Chondrocyte (in vitro differentiated cells): ENCODE data around the gene FAM83C. TPM values are rescaled to one million over a fixed set of nuclear protein-coding genes. Genes with fewer than 3 reads are reported as not detected.

Source experiments
- DNase-seq: peaks from one replicate; pipeline ENCODE4 v3.0.0; 2021; ENCODE audit warnings: mixed read lengths, low spot score
- H3K27ac Mint-ChIP-seq: one replicate; pipeline ENCODE4 v1.8.0; 2021; ENCODE audit warnings: mild to moderate bottlenecking, moderate library complexity, mixed read lengths; ENCODE audit not compliant: unreplicated experiment
- H3K27me3 Mint-ChIP-seq: 2 replicates; pipeline ENCODE4 v1.8.0; 2021; ENCODE audit warnings: low read depth, mixed read lengths
- H3K36me3 Mint-ChIP-seq: 2 replicates; pipeline ENCODE4 v1.8.0; 2021; ENCODE audit warnings: low read depth, mixed read lengths
- H3K4me1 Mint-ChIP-seq: 2 replicates; pipeline ENCODE4 v1.8.0; 2021; ENCODE audit warnings: low read depth, mild to moderate bottlenecking, mixed read lengths
- H3K4me3 Mint-ChIP-seq: one replicate; pipeline ENCODE4 v1.8.0; 2021; ENCODE audit warnings: mild to moderate bottlenecking, moderate library complexity, mixed read lengths; ENCODE audit not compliant: unreplicated experiment
- H3K9me3 Mint-ChIP-seq: 2 replicates; pipeline ENCODE4 v1.8.0; 2021; ENCODE audit warnings: low read depth, mixed read lengths
- total RNA-seq: library from RNA; stranded (reverse); gene quantifications from 3 replicates; pipeline ENCODE4 v1.2.1, GENCODE V29; 2021
- TF ChIP-seq, protein P1 (sequence below): fragments of 200-600 bp; sonication (generic); IDR thresholded peaks from 2 replicates; pipeline ENCODE4 v1.5.0; 2021; ENCODE audit warnings: antibody characterized with exemption, mild to moderate bottlenecking, moderate library complexity

The FAM83C gene
- total RNA-seq, 1 donor from 2014 or later = not detected

DNA sequence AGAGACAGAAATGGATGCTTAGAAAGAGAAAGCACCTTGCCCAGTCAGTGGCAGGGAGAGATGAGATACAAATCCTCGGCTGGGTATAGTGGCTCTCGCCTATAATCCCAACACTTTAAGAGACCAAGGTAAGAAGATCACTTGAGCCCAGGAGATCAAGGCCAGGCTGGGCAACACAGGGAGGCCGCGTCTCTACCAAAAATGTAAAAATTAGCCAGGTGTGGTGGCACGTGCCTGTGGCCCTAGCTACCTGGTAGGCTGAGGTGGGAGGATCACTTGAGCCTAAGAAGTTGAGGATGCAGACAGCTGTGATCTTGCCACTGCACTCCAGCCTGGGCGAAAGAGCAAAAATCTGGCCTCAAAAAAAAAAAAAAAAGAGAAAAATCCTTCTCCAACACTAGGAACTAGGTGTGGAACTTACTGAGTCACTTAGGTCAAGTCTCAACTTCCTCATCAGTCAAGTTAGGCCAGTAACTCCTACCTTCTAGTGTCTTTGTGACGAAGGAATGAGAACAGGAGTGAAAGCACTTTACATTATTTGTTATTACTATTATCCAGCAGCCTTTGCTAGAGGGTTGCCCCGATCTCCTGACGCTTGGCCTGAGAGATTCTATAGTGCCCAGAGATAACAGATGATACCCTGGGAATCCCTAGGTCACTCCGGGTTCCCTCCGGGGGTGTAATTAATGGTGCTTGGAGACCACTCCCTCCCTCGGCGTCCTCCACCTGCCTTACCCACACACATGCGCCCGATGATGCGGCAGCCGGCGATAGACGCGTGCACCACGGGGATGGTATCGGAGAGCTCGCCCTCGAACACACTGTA is 8.6 kb downstream of the FAM83C start:
- DNase-seq = no peak
- TF ChIP-seq, protein P1, sequence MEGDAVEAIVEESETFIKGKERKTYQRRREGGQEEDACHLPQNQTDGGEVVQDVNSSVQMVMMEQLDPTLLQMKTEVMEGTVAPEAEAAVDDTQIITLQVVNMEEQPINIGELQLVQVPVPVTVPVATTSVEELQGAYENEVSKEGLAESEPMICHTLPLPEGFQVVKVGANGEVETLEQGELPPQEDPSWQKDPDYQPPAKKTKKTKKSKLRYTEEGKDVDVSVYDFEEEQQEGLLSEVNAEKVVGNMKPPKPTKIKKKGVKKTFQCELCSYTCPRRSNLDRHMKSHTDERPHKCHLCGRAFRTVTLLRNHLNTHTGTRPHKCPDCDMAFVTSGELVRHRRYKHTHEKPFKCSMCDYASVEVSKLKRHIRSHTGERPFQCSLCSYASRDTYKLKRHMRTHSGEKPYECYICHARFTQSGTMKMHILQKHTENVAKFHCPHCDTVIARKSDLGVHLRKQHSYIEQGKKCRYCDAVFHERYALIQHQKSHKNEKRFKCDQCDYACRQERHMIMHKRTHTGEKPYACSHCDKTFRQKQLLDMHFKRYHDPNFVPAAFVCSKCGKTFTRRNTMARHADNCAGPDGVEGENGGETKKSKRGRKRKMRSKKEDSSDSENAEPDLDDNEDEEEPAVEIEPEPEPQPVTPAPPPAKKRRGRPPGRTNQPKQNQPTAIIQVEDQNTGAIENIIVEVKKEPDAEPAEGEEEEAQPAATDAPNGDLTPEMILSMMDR = no peak
- no peaks in the 10 kb centered on the region for H3K27me3 Mint-ChIP-seq

DNA sequence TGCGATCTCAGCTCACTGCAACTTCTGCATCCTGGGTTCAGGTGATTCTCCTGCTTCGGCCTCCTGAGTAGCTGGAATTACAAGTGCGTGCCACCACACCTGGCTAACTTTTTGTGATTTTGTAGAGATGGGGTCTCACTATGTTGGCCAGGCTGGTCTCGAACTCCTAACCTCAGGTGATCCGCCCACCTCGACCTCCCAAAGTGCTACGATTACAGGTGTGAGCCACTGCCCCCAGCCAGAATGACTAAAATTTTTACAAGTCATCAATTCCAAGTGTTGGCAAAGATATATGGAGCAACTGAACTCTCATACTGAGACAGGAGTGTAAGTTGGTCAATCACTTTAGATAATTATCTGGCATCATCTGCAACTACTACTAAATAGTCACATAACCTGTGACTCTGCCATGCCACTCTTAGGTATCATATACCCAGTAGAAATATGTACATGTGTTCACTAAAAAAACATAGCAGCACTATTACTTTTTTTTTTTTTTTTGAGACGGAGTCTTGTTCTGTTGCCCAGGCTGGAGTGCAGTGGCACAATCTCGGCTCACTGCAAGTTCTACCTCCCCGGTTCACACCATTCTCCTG is 10.6 kb downstream of the FAM83C start:
- TF ChIP-seq, protein P1 = no peak
- Mint-ChIP-seq H3K36me3 (peaks cover 24% of the 10 kb centered on the region), H3K4me1 (peaks cover 47% of the 10 kb centered on the region), H3K27me3 (no peaks in the 10 kb centered on the region), H3K27ac (peak overlapping the region; percentile 12), H3K9me3 (no peaks in the 10 kb centered on the region), H3K4me3 (no peak overlapping the region)
- DNase-seq = no peak

More for the DNA sequence above, 8.6 kb downstream of the FAM83C start:
- Mint-ChIP-seq H3K36me3 (peaks cover 19% of the 10 kb centered on the region), H3K4me1 (peaks cover 33% of the 10 kb centered on the region), H3K9me3 (no peaks in the 10 kb centered on the region), H3K4me3 (peak overlapping the region; percentile 93), H3K27ac (peak overlapping the region; percentile 97)

DNA sequence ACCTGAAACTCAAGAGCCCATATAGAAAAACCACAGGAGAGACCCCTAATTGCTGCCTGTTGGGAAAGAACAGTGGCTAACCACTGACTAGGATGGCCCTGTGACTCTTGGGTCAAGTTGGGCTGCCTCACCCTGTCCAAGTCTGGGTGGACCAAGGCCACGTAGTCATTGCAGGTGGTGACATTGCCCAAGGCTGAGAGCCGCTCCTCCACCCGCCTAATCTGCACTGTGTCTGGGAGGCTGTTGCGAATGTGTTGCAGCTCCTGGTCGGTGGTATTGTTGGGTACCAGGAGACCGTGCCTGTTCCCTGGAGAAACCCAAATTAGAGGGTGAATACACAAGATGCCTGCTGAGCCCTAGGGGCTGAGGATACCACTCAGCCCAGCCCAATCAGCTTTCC is 11.7 kb downstream of the FAM83C start:
- Mint-ChIP-seq H3K27me3 (no peaks in the 10 kb centered on the region), H3K9me3 (no peaks in the 10 kb centered on the region), H3K4me1 (peaks cover 48% of the 10 kb centered on the region), H3K4me3 (no peak overlapping the region), H3K36me3 (peaks cover 24% of the 10 kb centered on the region), H3K27ac (no peak overlapping the region)
- TF ChIP-seq, protein P1 = no peak
- DNase-seq = no peak

DNA sequence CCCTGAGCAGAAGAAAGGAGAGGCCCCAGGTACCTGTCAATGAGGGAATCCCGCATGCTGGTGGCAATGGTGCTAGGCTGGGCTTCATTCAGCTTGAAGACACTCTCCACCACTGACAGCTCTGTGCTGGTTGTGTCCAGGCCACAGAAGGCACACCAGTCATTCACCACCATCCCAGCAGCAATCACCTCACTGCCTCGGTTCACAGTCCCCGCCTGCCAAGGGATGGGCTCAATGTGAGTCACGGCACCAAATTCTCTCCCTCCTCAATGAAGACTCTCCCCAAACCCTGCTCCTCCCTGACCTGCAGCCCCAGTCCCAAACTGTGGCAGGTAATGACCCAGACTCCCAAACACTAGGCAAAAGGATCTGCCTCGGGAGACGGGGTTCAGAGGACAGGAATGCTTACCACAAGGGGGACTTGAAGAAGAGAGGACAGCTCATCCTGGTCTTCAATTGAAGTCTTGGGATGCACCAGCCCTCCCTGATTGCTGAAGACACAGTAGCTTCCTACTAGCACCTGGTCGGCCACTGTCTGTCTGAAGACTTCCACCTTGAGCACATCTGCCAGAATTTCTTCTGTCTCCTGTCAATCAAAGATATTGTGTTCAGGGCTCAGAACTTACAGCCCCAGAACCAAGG is 12.6 kb downstream of the FAM83C start:
- Mint-ChIP-seq H3K36me3 (peaks cover 24% of the 10 kb centered on the region), H3K9me3 (no peaks in the 10 kb centered on the region), H3K27me3 (no peaks in the 10 kb centered on the region), H3K4me3 (no peak overlapping the region), H3K4me1 (peaks cover 40% of the 10 kb centered on the region), H3K27ac (no peak overlapping the region)
- DNase-seq = no peak
- TF ChIP-seq, protein P1 = no peak

DNA sequence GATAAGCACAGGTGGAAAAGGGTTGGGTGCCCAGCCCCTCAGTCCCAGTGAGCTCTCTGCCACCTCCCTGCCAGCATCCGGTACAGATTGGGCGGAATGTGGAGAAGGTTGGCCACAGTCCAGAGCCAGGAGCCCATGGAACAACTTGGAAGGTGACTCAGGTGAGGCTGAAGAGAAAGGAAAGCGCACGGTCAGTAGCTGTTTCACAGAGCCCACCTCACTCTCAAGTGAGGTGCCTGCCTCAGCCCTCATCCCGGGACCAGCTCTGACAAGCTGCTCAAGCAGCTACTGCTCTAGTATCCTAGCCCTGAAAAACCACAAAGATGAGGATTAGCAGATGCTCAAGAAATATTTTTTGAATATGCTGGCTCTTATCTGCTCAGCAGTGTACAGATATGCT is 13.2 kb downstream of the FAM83C start:
- H3K4me3 Mint-ChIP-seq = no peak overlapping the region
- no peaks in the 10 kb centered on the region for H3K27me3 Mint-ChIP-seq
- peaks cover 24% of the 10 kb centered on the region for H3K36me3 Mint-ChIP-seq
- DNase-seq = no peak
- H3K27ac Mint-ChIP-seq = peak overlapping the region; percentile 82
- H3K4me1 Mint-ChIP-seq = peaks cover 40% of the 10 kb centered on the region
- TF ChIP-seq, protein P1 = no peak
- H3K9me3 Mint-ChIP-seq = no peaks in the 10 kb centered on the region
